22Rv1 (cell line): ENCODE measurements around the gene KRTAP3-2.
"Not testable (repeated sequence)": the region's sequence is repeated elsewhere in the genome, so short reads cannot be mapped to it uniquely, and the experiment has no call there.

Experiments
- H3K27ac ChIP-seq: fragments of 450-650 bp; 2 replicates; pipeline ENCODE4 v1.5.1; 2017
- CTCF ChIP-seq: fragments of 450-650 bp; IDR thresholded peaks from 2 replicates; pipeline ENCODE4 v1.5.1; 2017; ENCODE audit warnings: mild to moderate bottlenecking
- ZFX ChIP-seq: fragments of 450-650 bp; IDR thresholded peaks from 2 replicates; pipeline ENCODE4 v1.6.1; 2017; ENCODE audit warnings: antibody characterized with exemption, borderline replicate concordance

KRTAP3-2 gene

GRCh38 chr17:40999563-40999962, at the start of gene KRTAP3-2:
Gene KRTAP3-2 (minus strand): TSS chr17:40999906. CDS start chr17:40999853, 53 bp downstream.
- H3K27ac ChIP-seq: not testable (repeated sequence)

- no peak overlapping the region for H3K27ac ChIP-seq
- no peak for TF ChIP-seq ZFX
- TF ChIP-seq CTCF: no peak
Observed at GRCh38 chr17:41049110-41049509, 49.4 kb upstream of the KRTAP3-2 start.

- TF ChIP-seq ZFX (no peak), CTCF (no peak)
Observed at GRCh38 chr17:41048441-41048840, 48.7 kb upstream of the KRTAP3-2 start.

GRCh38 chr17:41046735-41047465, 47.2 kb upstream of the KRTAP3-2 start, which contains the start of gene KRTAP2-1:
Gene KRTAP2-1 (minus strand): TSS chr17:41047316. CDS start chr17:41047267, 49 bp downstream.
- not testable (repeated sequence) for H3K27ac ChIP-seq

More at GRCh38 chr17:41048441-41048840, 48.7 kb upstream of the KRTAP3-2 start:
- H3K27ac ChIP-seq: no peak overlapping the region

- no peak for TF ChIP-seq CTCF
- TF ChIP-seq ZFX: no peak
Observed at GRCh38 chr17:41042953-41043352, 43.2 kb upstream of the KRTAP3-2 start.

GRCh38 chr17:41040783-41041571, 41.3 kb upstream of the KRTAP3-2 start, which contains the start of gene KRTAP1-1:
Gene KRTAP1-1 (minus strand): TSS chr17:41041450. CDS start chr17:41041397, 53 bp downstream.
- H3K27ac ChIP-seq: not testable (repeated sequence)

More at GRCh38 chr17:41042953-41043352, 43.2 kb upstream of the KRTAP3-2 start:
- H3K27ac ChIP-seq: no peak overlapping the region

GRCh38 chr17:41037853-41038350, 38.2 kb upstream of the KRTAP3-2 start:
- no peak for TF ChIP-seq ZFX
- no peak for TF ChIP-seq CTCF
- H3K27ac ChIP-seq: no peak overlapping the region

GRCh38 chr17:41034346-41034935, 34.7 kb upstream of the KRTAP3-2 start, which contains the start of gene KRTAP1-3:
Gene KRTAP1-3 (minus strand): TSS chr17:41034874. CDS start chr17:41034821, 53 bp downstream.
- H3K27ac ChIP-seq: not testable (repeated sequence)

- no peak for TF ChIP-seq CTCF
- TF ChIP-seq ZFX: no peak
- no peak within 1 kb of the TSS for H3K27ac ChIP-seq
Observed at GRCh38 chr17:41029633-41030245, 30.0 kb upstream of the KRTAP3-2 start, which contains the start of gene KRTAP1-4. Gene KRTAP1-4 (minus strand): TSS chr17:41030195. CDS start chr17:41030078, 117 bp downstream.
